SJSA1 (cell line): Measurements from ENCODE around the gene AKAP8L. TPM values are rescaled to one million over a fixed set of nuclear protein-coding genes. Genes with fewer than 3 reads are reported as not detected.
A peak's percentile ranks its signal among the peaks of the same experiment; 100 is the strongest.
"Not testable (repeated sequence)": the region's sequence is repeated elsewhere in the genome, so short reads cannot be mapped to it uniquely, and the experiment has no call there.

Experiments used
- DNase-seq, 2 experiments: peaks; one replicate each; pipeline ENCODE4 v3.0.0-alpha.2; 2015 to 2020; ENCODE audit warnings: low spot score in 2 of 2, low read depth in 1 of 2
- H3K27ac ChIP-seq: fragments of 250-450 bp; sonication (Bioruptor Pico); 2 replicates; pipeline ENCODE4 v1.5.1; 2020; ENCODE audit warnings: mild to moderate bottlenecking, moderate library complexity
- H3K27me3 ChIP-seq: fragments of 250-450 bp; sonication (Bioruptor Pico); replicated peaks from 2 replicates; pipeline ENCODE4 v1.5.1; 2020; ENCODE audit warnings: mild to moderate bottlenecking, moderate library complexity
- H3K36me3 ChIP-seq: fragments of 250-450 bp; sonication (Bioruptor Pico); 2 replicates; pipeline ENCODE4 v1.5.1; 2020; ENCODE audit warnings: mild to moderate bottlenecking
- H3K4me1 ChIP-seq: fragments of 250-450 bp; sonication (Bioruptor Pico); replicated peaks from 2 replicates; pipeline ENCODE4 v1.6.1; 2021; ENCODE audit warnings: mild to moderate bottlenecking
- H3K4me3 ChIP-seq: fragments of 250-450 bp; sonication (Bioruptor Pico); 2 replicates; pipeline ENCODE4 v1.5.1; 2020; ENCODE audit warnings: mild to moderate bottlenecking
- H3K9me3 ChIP-seq: fragments of 250-450 bp; sonication (Bioruptor Pico); replicated peaks from 2 replicates; pipeline ENCODE4 v1.5.1; 2020; ENCODE audit warnings: mild to moderate bottlenecking
- total RNA-seq: library from RNA; depleted of rRNA; stranded (reverse); fragments of >200 nt; shearing (Covaris generic); gene quantifications from 2 replicates; pipeline ENCODE4 v1.2.3, GENCODE V29; 2014

The AKAP8L gene
- total RNA-seq, 1 experiment from 2014 or later = 82.0 TPM

DNA sequence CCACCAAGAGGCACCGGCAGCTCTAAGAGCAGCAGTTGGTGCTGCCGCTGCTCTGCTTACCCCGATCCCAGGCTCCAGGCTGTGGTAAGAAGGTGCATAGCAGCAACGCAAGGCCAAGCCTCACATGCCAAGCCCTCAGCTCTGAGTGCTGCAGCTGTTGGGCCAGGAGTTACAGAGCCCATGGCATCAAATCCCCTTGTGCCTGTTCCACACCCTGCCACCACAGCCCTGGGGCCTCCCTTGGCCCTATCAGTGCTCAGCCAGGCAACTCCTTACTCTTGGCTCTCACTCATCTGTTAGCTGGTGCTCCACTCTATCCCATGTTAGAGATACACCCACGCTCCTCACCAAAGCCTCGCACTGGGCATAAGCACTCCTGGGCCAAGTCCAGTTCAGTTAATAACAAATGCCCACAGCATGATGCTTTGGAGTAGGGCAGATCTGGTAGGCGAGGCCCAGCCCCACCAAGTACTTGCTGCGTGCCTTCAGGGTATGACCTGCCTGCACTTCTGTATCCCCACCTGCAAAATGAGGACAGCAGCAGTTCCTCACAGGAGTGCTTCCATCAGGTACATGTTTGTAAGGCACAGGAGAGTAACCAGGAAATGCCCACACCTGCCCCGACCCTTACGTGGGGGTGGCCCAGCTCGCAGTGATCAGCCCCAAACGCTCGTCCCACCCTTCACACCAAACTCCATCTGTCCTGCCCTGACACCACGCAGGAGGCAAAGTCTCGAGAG, 16.2 kb downstream of the AKAP8L start:
- peaks cover 85% of the 10 kb centered on the region for H3K36me3 ChIP-seq
- no peaks in the 10 kb centered on the region for H3K4me1 ChIP-seq
- no peak overlapping the region for H3K4me3 ChIP-seq
- H3K27me3 ChIP-seq = no peaks in the 10 kb centered on the region
- H3K9me3 ChIP-seq = no peaks in the 10 kb centered on the region
- no peak for DNase-seq
- no peak overlapping the region for H3K27ac ChIP-seq

GRCh38 chr19:15401397-15401710, 17.4 kb downstream of the AKAP8L start:
- Histone ChIP-seq H3K36me3 (peaks cover 85% of the 10 kb centered on the region), H3K9me3 (no peaks in the 10 kb centered on the region), H3K27ac (no peak overlapping the region)

DNA sequence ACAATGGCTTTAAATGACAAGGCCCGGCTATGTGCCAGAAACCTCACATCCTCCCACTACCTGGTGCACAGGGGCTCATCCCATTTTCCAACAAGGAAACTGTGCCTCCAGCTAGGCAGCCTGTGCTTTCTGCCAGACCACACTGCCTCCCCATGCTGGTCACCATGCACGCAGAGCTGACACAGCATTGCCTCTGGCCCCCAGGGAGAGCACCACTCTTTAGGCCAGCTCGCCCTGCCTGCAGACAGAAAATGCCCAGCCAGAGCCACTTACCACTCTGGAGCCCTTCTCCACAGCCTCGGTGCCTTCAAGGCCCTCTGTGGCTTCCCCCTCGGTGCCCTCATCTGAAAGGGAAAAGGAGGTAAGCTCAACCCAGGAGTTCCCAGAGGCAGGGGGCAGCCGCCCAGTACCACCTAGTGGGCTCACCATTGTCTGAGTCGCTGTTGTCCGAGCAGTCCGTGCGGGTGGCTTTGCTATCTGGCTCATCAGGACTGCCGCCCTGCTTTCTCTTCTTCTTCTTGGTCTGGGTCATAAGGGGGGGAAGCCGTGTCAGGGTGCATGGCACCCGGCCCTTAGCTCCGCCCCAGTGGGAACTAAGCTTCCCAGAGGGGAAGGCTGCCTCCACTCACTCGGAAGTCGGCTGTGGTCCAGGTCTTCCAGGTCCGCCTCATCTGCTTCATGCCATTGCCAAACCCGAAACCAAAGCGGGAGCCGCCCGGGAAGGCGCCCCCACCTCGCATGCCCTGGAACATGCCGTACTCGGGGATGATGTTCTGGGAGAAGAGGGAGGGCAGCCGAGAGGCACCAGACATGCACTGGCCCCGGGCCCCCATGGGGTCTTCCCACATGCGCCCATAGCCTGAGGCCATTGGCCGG, 18.0 kb downstream of the AKAP8L start:
- H3K9me3 ChIP-seq = no peaks in the 10 kb centered on the region
- no peak overlapping the region for H3K4me3 ChIP-seq
- no peak overlapping the region for H3K27ac ChIP-seq
- no peaks in the 10 kb centered on the region for H3K4me1 ChIP-seq
- H3K27me3 ChIP-seq = no peaks in the 10 kb centered on the region
- DNase-seq = no peak
- peaks cover 90% of the 10 kb centered on the region for H3K36me3 ChIP-seq

More at GRCh38 chr19:15401397-15401710, 17.4 kb downstream of the AKAP8L start:
- H3K4me1 ChIP-seq = no peaks in the 10 kb centered on the region
- no peak overlapping the region for H3K4me3 ChIP-seq
- no peak for DNase-seq
- no peaks in the 10 kb centered on the region for H3K27me3 ChIP-seq

DNA sequence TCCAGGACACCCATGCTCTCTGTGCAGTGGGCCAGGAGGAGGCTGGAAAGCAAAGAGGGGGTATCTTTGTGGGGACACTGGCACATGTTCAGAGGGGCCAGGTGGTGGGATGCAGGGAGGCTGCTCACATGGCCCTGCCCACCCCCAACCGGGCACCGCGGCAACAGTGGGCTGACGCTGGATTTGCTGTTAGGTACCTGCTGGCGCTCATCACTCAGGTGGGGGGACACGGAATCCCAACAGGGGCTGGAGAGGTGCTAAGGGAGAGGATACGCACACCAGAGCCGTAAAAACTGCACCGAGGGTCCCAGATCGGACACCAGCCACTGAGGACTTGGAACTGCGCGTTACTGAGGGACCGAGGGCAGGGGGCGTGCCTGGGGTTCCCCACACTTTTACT, 19.2 kb downstream of the AKAP8L start:
- peaks cover 91% of the 10 kb centered on the region for H3K36me3 ChIP-seq

DNA sequence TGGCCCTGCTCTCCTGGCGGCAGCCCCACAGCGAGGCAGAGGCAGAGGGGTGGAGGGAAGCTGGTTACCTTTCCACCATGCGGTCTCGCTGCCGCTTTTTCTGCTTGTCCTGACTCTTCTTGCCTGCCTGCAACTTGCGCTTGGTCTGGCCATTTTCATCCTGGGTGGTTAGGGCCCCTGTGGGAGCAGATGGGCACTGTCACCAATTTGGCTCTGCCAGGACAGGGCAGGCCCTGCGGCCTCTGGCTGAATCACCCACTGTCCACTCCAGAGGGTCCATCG, 19.6 kb downstream of the AKAP8L start:
- no peak overlapping the region for H3K4me3 ChIP-seq
- DNase-seq = no peak
- peaks cover 5% of the 10 kb centered on the region for H3K4me1 ChIP-seq
- H3K27ac ChIP-seq = no peak overlapping the region
- H3K36me3 ChIP-seq = peaks cover 89% of the 10 kb centered on the region
- no peaks in the 10 kb centered on the region for H3K27me3 ChIP-seq
- H3K9me3 ChIP-seq = no peaks in the 10 kb centered on the region

More for the DNA sequence above, 19.2 kb downstream of the AKAP8L start:
- DNase-seq = no peak
- Histone ChIP-seq H3K27ac (no peak overlapping the region), H3K4me3 (no peak overlapping the region), H3K4me1 (peaks cover under 1% of the 10 kb centered on the region; the same call in 1 of the 2 replicates), H3K27me3 (no peaks in the 10 kb centered on the region), H3K9me3 (no peaks in the 10 kb centered on the region)

DNA sequence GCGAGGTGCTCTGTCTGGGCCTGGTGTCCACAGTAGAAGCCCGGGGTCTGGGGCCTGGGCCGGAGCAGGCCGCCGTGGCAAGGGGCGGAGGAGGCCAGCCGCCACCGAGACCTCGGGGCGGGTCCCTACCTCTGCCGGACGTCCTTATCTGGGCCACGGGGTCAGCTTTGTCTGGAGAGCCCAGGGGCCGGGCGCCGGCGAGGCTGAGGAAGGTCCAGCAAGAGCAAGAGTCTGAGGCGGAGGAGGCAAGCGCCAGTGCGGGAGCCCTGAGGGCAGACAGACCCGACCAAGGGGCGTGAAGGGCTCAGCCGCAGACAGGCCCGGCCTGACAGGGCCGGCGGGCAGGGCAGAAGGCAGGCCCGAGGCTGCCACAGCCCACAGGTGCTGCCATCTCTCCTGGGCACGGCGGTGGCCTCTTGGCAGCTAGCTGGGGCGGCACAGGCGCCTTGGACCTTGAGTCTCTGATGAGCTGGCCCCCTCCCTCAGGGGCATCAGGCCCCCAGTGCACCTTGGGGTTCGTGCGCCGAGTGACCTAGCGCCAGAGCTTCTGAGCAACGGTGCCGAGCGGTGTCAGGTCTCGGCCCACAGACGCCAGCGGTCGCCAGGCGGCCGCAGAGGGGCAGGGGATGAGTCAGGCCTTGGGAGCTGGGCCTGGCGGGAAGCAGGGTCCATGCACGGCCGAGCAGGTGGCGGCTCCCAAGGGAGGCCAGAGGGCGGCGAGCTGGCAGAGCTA, 20.1 kb downstream of the AKAP8L start:
- no peaks in the 10 kb centered on the region for H3K9me3 ChIP-seq
- H3K4me3 ChIP-seq = no peak overlapping the region
- no peak for DNase-seq

GRCh38 chr19:15397782-15398181, 21.0 kb downstream of the AKAP8L start:
- peaks cover 83% of the 10 kb centered on the region for H3K36me3 ChIP-seq
- no peak overlapping the region for H3K27ac ChIP-seq
- no peaks in the 10 kb centered on the region for H3K27me3 ChIP-seq

More for the DNA sequence above, 20.1 kb downstream of the AKAP8L start:
- peaks cover 84% of the 10 kb centered on the region for H3K36me3 ChIP-seq
- peaks cover 10% of the 10 kb centered on the region for H3K4me1 ChIP-seq
- no peak overlapping the region for H3K27ac ChIP-seq
- no peaks in the 10 kb centered on the region for H3K27me3 ChIP-seq

GRCh38 chr19:15397236-15397635, 21.6 kb downstream of the AKAP8L start:
- H3K27me3 ChIP-seq = no peaks in the 10 kb centered on the region
- H3K27ac ChIP-seq = no peak overlapping the region
- H3K9me3 ChIP-seq = no peaks in the 10 kb centered on the region
- peaks cover 18% of the 10 kb centered on the region for H3K4me1 ChIP-seq
- no peak overlapping the region for H3K4me3 ChIP-seq
- no peak for DNase-seq
- H3K36me3 ChIP-seq = peaks cover 81% of the 10 kb centered on the region

More at GRCh38 chr19:15397782-15398181, 21.0 kb downstream of the AKAP8L start:
- Histone ChIP-seq H3K4me1 (peaks cover 18% of the 10 kb centered on the region), H3K4me3 (no peak overlapping the region), H3K9me3 (no peaks in the 10 kb centered on the region)
- DNase-seq = no peak

- Histone ChIP-seq H3K27ac (no peak overlapping the region), H3K27me3 (no peaks in the 10 kb centered on the region), H3K4me3 (no peak overlapping the region), H3K4me1 (peaks cover 18% of the 10 kb centered on the region), H3K9me3 (no peaks in the 10 kb centered on the region), H3K36me3 (peaks cover 81% of the 10 kb centered on the region)
- DNase-seq = no peak
Measured at GRCh38 chr19:15396436-15396835, 22.4 kb downstream of the AKAP8L start.

DNA sequence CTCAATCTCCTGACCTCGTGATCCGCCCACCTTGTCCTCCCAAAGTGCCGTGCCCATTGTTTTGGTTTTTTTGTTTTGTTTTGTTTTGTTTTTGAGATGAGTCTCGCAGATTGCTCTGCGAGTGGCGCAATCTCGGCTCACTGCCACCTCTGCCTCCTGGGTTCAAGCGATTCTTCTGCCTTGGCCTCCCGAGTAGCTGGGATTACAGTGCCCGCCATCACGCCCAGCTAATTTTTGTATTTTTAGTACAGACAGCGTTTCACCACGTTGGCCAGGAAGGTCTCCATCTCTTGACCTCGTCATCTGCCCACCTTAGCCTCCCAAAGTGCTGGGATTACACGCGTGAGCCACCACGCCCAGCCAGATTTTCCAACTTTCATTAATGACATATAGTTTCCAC, 23.5 kb downstream of the AKAP8L start:
- not testable (repeated sequence) for H3K4me3 ChIP-seq, H3K27ac ChIP-seq, DNase-seq, H3K27me3 ChIP-seq, H3K9me3 ChIP-seq
- peaks cover 18% of the 10 kb centered on the region for H3K4me1 ChIP-seq
- H3K36me3 ChIP-seq = peaks cover 77% of the 10 kb centered on the region

GRCh38 chr19:15394426-15394825, 24.4 kb downstream of the AKAP8L start:
- Histone ChIP-seq H3K27me3 (no peaks in the 10 kb centered on the region), H3K27ac (no peak overlapping the region), H3K36me3 (peaks cover 75% of the 10 kb centered on the region), H3K9me3 (no peaks in the 10 kb centered on the region), H3K4me1 (peaks cover 18% of the 10 kb centered on the region), H3K4me3 (no peak overlapping the region)
- DNase-seq = no peak

- DNase-seq = peak in 1 of 2 experiments; percentile 65
- H3K36me3 ChIP-seq = peaks cover 73% of the 10 kb centered on the region
Measured at GRCh38 chr19:15393963-15394362, 24.8 kb downstream of the AKAP8L start.

GRCh38 chr19:15390814-15391213, 28.0 kb downstream of the AKAP8L start:
- Histone ChIP-seq H3K9me3 (no peaks in the 10 kb centered on the region), H3K27ac (no peak overlapping the region), H3K4me1 (peaks cover 18% of the 10 kb centered on the region), H3K4me3 (no peak overlapping the region), H3K36me3 (peaks cover 66% of the 10 kb centered on the region), H3K27me3 (no peaks in the 10 kb centered on the region)
- no peak for DNase-seq

More at GRCh38 chr19:15393963-15394362, 24.8 kb downstream of the AKAP8L start:
- Histone ChIP-seq H3K4me1 (peaks cover 18% of the 10 kb centered on the region), H3K27me3 (no peaks in the 10 kb centered on the region), H3K4me3 (no peak overlapping the region), H3K27ac (no peak overlapping the region), H3K9me3 (no peaks in the 10 kb centered on the region)

- Histone ChIP-seq H3K36me3 (peaks cover 42% of the 10 kb centered on the region), H3K4me3 (no peak overlapping the region), H3K9me3 (no peaks in the 10 kb centered on the region), H3K27me3 (no peaks in the 10 kb centered on the region), H3K27ac (no peak overlapping the region), H3K4me1 (peaks cover 23% of the 10 kb centered on the region)
- DNase-seq = no peak
Measured at GRCh38 chr19:15381864-15382263, 36.9 kb downstream of the AKAP8L start.
